Stimulated activated CD8-positive, alpha-beta memory T cell treated with anti-CD3 and anti-CD28 coated beads, Interleukin-2, amount 100 ng/mL, for 48 hours (primary cell): ENCODE measurements around the gene TEK.

ENCODE experiments used
- DNase-seq, 2 donors: peaks; one replicate each; pipeline ENCODE4 v3.0.0-alpha.2; 2020; ENCODE audit warnings: low read depth in 2 of 2

The TEK gene

GRCh38 chr9:27124151-27124550 is 15.1 kb downstream of the TEK start:
- no peak for DNase-seq

GRCh38 chr9:27125030-27125429 is 16.0 kb downstream of the TEK start:
- no peak for DNase-seq

- DNase-seq = no peak
Observed at GRCh38 chr9:27125936-27126335, 16.9 kb downstream of the TEK start.

GRCh38 chr9:27126670-27127069 is 17.6 kb downstream of the TEK start:
- DNase-seq = no peak

DNA sequence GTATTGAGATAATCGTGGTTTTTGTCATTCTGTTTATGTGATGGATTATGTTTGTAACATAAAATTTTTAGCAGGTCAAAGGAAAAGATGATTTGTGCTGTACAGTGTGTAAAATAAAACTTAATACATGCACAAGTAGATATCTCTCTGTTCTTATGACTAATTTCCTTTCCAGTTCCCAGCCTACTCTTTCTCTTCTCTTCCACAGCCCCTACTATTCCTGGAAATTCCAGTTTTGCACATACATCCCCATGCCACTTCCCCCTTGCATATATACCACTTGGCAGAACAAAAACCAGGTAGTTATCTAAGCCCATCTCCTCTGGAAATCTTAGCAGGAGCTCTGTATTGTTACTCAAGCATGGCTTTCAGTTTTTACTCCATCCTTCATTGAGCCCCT is 20.2 kb downstream of the TEK start:
- no peak for DNase-seq

- no peak for DNase-seq
Observed at GRCh38 chr9:27131731-27132130, 22.7 kb downstream of the TEK start.

DNA sequence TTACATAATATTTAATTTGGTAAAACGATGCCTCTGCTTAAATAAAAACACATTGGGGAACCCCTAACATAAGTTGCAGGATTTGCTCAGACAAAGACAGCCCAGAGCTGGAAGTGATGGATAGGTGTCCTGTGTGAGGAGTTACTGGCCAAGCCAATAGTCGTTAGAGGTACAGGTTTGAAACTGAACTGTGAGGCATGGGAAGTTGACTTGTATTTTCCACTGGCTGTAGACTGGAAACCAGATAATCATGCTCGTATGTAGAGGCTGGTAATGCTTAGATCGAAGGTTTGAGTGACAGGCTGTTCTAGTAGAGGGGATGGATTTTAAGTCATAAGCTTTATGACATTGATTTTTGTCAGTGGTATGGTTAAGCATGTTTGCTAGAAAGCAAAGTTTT is 24.8 kb downstream of the TEK start:
- DNase-seq = no peak

DNA sequence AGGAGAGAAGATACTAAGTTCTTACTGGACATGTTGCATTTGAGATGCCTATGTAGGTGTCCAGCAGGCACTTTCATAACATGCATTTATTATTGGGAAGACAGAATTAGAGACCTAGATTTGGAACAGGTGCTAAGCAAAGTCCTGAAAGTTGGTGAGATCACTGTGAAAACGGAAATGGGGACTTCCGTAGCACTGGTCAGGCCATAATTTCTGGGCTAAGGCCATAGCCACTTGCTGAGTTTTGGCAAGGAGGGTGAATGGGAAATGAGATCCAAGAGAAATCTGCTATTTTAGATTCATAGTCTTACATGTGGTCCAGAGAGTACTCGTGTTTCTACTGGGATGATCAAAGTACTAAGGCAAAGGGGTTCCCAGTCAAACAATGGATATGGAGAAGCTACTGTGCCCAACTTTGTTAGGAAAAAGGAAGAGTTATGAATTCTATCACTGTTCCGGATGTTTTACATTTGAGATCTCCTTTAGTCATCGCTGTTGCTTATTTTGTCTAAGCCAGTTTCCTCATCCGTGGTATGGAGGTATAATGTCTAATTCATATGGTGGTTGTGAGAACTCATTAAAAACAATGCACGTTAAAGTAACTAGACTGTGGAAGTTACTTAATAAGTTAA is 33.4 kb downstream of the TEK start:
- no peak for DNase-seq

DNA sequence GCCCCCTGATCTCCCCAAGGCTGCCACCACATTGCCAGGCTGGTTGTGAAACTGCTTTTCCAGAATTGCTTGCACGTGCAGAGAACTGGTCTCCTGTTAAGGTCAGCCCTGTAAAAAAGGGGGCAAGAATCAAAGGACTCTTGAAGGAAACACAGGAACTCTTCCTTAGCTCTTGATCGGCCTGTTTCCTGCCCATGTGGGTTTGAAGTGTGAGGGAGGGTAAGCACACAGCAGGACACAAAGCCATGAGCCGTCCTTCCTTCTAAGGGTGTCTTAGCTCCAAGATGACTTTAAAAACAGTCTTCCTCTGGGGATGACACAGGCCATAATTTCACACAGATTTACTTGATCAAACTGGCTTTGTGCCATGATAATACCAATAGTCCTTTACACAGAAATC is 36.1 kb downstream of the TEK start:
- no peak for DNase-seq

GRCh38 chr9:27149651-27150050 is 40.6 kb downstream of the TEK start:
- DNase-seq = no peak

GRCh38 chr9:27150746-27151406 is 41.9 kb downstream of the TEK start:
- DNase-seq = no peak

- DNase-seq = no peak
Observed at GRCh38 chr9:27151693-27152404, 42.8 kb downstream of the TEK start.

DNA sequence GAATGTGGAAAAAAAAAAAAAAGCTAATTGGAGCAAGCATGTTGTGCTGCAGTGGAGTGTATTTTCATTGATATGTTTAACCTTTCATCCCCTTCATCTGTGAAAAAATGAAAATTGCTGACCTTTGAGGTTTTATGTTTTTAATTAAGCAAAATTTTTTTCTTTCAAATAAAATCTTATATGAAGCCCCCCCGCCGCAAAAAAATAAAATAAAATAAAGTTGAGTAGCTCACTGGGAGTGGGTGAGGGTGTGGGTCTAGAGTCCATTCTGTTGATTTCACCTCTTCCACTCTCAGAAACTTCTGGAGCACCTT is 43.3 kb downstream of the TEK start:
- no peak for DNase-seq

GRCh38 chr9:27154908-27155307 is 45.9 kb downstream of the TEK start:
- DNase-seq = no peak

GRCh38 chr9:27157097-27157496 is 48.1 kb downstream of the TEK start:
- DNase-seq = no peak

DNA sequence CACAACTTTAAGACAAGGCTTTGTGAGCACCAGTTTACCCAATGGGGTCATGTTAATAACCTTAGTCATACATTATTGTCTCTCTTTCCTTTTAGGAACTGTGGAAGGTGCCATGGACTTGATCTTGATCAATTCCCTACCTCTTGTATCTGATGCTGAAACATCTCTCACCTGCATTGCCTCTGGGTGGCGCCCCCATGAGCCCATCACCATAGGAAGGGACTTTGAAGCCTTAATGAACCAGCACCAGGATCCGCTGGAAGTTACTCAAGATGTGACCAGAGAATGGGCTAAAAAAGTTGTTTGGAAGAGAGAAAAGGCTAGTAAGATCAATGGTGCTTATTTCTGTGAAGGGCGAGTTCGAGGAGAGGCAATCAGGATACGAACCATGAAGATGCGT is 48.7 kb downstream of the TEK start:
- DNase-seq = no peak

DNA sequence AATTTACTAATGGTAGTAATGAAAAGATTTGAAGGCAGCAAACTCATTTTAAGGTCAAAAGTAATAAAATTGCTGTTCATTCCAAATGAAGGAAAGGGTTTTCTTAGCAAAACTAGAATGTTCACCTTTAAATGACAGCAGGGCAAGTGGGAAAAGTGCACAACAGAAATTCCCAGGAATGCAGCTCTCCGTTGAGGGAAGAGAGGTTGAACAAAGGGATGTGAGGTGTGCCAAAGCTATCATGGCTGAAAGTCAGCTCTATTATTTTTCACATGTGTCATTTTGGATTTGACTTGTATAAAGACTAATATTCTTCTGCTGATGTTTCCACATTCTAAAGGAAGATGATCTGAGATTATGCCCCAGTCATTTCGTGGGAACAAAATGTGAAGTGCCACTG is 51.6 kb downstream of the TEK start:
- no peak for DNase-seq

GRCh38 chr9:27162045-27162444 is 53.0 kb downstream of the TEK start:
- no peak for DNase-seq

- no peak for DNase-seq
Observed at GRCh38 chr9:27165068-27165467, 56.0 kb downstream of the TEK start.

GRCh38 chr9:27165670-27166069 is 56.6 kb downstream of the TEK start:
- no peak for DNase-seq

GRCh38 chr9:27168496-27168895 is 59.5 kb downstream of the TEK start:
- no peak for DNase-seq

- no peak for DNase-seq
Observed at GRCh38 chr9:27168951-27169350, 59.9 kb downstream of the TEK start.

DNA sequence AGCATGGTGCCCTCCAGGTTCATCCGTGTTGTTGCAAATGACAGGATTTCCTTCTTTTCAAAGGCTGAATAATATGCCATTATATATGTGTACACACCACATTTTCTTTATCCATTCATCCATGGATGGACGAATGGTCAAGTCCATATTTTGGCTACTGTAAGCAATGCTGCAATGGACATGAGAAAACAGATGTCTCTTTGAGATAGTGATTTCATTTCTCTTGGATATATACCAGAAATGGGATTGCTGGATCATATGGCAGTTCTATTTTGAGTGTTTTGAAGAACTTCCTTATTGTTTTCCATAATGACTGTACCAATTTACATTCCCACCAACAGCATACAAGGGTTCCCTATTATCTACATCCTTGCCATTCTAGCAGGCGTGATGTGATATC is 67.9 kb downstream of the TEK start:
- no peak for DNase-seq
